Measurements from ENCODE around the gene REC114. TPM values are rescaled to one million over a fixed set of nuclear protein-coding genes. Genes with fewer than 3 reads are reported as not detected.

REC114 gene
- total and polyA plus RNA-seq, 12 donors, result 0.40 TPM; not detected in 11

DNA sequence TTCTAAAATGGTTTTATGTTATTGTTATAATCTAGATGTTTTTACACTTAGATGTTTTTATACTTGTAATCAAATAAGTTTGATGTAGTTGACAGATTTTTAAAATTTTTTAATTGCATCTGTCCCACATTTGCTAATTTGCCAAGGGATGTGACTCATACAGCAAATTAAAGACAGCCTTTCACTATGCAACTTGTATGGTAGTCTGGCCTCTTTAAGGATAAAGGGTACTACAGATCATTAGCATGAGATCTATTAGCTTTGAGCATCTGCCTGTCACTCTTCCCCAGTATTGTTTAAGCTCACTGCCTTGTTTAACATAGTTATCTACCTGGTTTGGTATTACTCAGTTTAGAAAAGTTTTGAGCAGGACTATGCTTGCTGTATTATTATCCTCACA, 107.2 kb downstream of the REC114 start:
- H3K4me3 ChIP-seq, result no peak overlapping the region
- H3K36me3 ChIP-seq (replicated peaks in 1 of 2), result no peaks in the 10 kb centered on the region
- H3K27me3 ChIP-seq, result no peaks in the 10 kb centered on the region
- intact Hi-C loops (cut with DNase I), result loop anchor here in 1 of 2 donors (10.0 kb wide), 1 partner anchor 155 kb away; no protein-coding TSS in a partner anchor
- TF ChIP-seq POLR2A (IDR thresholded peaks at IDR 0.05), result no peak
- TF ChIP-seq, protein P1, sequence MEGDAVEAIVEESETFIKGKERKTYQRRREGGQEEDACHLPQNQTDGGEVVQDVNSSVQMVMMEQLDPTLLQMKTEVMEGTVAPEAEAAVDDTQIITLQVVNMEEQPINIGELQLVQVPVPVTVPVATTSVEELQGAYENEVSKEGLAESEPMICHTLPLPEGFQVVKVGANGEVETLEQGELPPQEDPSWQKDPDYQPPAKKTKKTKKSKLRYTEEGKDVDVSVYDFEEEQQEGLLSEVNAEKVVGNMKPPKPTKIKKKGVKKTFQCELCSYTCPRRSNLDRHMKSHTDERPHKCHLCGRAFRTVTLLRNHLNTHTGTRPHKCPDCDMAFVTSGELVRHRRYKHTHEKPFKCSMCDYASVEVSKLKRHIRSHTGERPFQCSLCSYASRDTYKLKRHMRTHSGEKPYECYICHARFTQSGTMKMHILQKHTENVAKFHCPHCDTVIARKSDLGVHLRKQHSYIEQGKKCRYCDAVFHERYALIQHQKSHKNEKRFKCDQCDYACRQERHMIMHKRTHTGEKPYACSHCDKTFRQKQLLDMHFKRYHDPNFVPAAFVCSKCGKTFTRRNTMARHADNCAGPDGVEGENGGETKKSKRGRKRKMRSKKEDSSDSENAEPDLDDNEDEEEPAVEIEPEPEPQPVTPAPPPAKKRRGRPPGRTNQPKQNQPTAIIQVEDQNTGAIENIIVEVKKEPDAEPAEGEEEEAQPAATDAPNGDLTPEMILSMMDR (IDR thresholded peaks at IDR 0.05), result no peak
- DNase-seq, result no peak
- no peaks in the 10 kb centered on the region for H3K9me3 ChIP-seq (replicated peaks in 1 of 3)
- no peaks in the 10 kb centered on the region for H3K4me1 ChIP-seq (replicated peaks in 1 of 2)
- no peak overlapping the region for H3K27ac ChIP-seq

DNA sequence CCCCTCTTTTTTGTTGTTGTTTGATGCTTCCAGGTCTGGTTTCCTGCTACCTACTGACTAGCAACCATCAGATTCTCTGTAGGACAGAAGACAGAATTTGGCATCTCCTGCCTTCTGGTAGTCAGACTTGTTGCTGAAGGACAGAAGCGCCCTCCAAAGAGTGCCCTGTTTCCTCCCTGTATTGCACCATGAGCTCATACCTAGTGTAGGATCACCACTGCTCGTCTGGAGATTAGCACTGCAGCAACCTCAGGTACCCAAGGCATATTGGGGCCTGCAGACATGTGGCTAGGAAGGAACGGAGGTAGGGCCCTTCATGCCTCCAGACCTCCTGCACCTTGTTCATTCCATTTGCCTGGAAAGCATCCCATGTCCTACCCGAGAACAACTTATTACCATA, 112.1 kb downstream of the REC114 start:
- DNase-seq, result no peak
- no peak overlapping the region for H3K4me3 ChIP-seq
- H3K27me3 ChIP-seq, result no peaks in the 10 kb centered on the region
- no peaks in the 10 kb centered on the region for H3K9me3 ChIP-seq (replicated peaks in 1 of 3)
- H3K4me1 ChIP-seq (replicated peaks in 1 of 2), result no peaks in the 10 kb centered on the region
- TF ChIP-seq, protein P1 (IDR thresholded peaks at IDR 0.05), result no peak
- TF ChIP-seq POLR2A (IDR thresholded peaks at IDR 0.05), result no peak
- H3K27ac ChIP-seq, result no peak overlapping the region
- H3K36me3 ChIP-seq (replicated peaks in 1 of 2), result peaks cover 0 to 26% of the 10 kb centered on the region in 2 donors
- WGBS, 4 donors, result 87 to 91% (median 89%) methylated on average over 3 to 4 of the region's 4 CpGs
- intact Hi-C loops (cut with DNase I), result loop anchor here in 1 of 2 donors (10.0 kb wide), 1 partner anchor 150 kb away; no protein-coding TSS in a partner anchor

DNA sequence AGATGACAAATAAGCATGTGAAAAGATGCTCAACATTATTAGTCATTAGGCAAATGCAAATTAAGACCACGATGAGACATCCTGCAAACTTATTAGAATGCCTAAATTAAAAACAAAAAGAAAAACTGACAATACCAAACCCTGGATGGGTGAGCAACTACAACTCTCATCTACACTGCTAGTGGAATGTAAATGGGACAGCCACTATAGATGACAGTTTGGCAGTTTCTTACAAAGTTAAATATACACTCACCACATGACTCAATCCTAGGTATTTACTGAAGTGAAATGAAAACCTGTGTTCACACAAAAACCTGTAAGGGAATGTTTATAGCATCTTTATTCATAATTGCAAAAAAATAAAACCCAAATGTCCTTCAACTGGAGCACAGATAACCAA, 115.6 kb downstream of the REC114 start:
- no peak for DNase-seq
- H3K36me3 ChIP-seq (replicated peaks in 1 of 2), result peaks cover 0 to 44% of the 10 kb centered on the region in 2 donors
- no peak overlapping the region for H3K4me3 ChIP-seq
- intact Hi-C loops (cut with DNase I), result loop anchor here in 1 of 2 donors (10.0 kb wide), 1 partner anchor 146 kb away; no protein-coding TSS in a partner anchor
- H3K27me3 ChIP-seq, result no peaks in the 10 kb centered on the region
- no peaks in the 10 kb centered on the region for H3K4me1 ChIP-seq (replicated peaks in 1 of 2)
- WGBS, 4 donors, result 87 to 97% (median 90%) methylated on average over 1 of the region's 1 CpG
- H3K9me3 ChIP-seq (replicated peaks in 1 of 3), result no peaks in the 10 kb centered on the region
- TF ChIP-seq, protein P1 (IDR thresholded peaks at IDR 0.05), result no peak
- no peak for TF ChIP-seq POLR2A (IDR thresholded peaks at IDR 0.05)
- no peak overlapping the region for H3K27ac ChIP-seq

DNA sequence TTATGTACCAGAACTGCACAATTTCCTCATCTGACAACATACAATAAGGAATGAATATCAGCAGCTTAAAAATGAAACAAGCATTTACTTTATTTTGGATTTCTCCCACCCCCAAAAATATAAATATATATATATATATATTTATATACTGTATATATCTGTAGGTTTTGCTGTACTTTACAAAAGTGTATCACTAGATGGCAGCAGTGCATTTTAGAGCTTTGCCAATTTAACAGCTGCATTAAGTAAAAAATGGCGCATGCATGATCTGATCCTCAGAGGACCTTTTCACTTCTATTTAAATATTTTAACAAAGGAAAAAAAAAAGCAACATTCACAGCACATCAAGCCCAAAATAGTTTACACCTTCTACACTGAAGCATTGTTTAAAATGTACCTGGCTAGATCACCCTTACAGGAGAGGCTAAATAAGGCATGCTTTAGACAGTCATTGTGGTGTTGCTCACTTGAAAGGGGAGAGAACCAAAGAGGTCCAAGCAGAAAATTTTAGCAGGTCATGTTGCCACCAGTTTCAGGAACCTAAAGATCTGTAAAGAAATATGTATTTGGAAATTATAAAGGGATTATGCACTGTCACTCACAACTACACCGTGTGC, 117.6 kb downstream of the REC114 start:
- TF ChIP-seq, protein P1 (IDR thresholded peaks at IDR 0.05), result peak; percentile 28 to 57 (median 32)
- no peak for TF ChIP-seq POLR2A (IDR thresholded peaks at IDR 0.05)
- Histone ChIP-seq H3K27ac (no peak overlapping the region), H3K4me3 (no peak overlapping the region), H3K4me1 (replicated peaks in 1 of 2) (no peaks in the 10 kb centered on the region), H3K9me3 (replicated peaks in 1 of 3) (no peaks in the 10 kb centered on the region), H3K36me3 (replicated peaks in 1 of 2) (peaks cover 0 to 44% of the 10 kb centered on the region in 2 donors), H3K27me3 (no peaks in the 10 kb centered on the region)
- 56 to 72% (median 66%) methylated on average over 2 of the region's 2 CpGs for WGBS, 4 donors
- intact Hi-C loops (cut with DNase I), result loop anchor here (5.0 kb wide), 2 partner anchors 72 to 77 kb away; partner anchors contain the start of gene NPTN (in 1 of the 2)
- DNase-seq, result peak in 1 of 7 donors; percentile 12

Data from adrenal gland (tissue), 12 donors.